HG03520 (cell line): Measurements from ENCODE around the gene HDAC4.

ENCODE experiments used
- ATAC-seq: cut with Tn5 transposase; IDR thresholded peaks from one replicate; pipeline ENCODE4 v1.9.1; 2021; ENCODE audit warnings: mild to moderate bottlenecking, moderate library complexity; ENCODE audit not compliant: unreplicated experiment

HDAC4 gene

GRCh38 chr2:239311132-239312040 lies 89.4 kb downstream of the HDAC4 start:
- no peak for ATAC-seq

- no peak for ATAC-seq
Measured at GRCh38 chr2:239310401-239311061, 90.3 kb downstream of the HDAC4 start.

- no peak for ATAC-seq
Measured at GRCh38 chr2:239309398-239310245, 91.2 kb downstream of the HDAC4 start.

GRCh38 chr2:239308661-239309397 lies 92.0 kb downstream of the HDAC4 start:
- no peak for ATAC-seq

GRCh38 chr2:239307921-239308613 lies 92.8 kb downstream of the HDAC4 start:
- ATAC-seq, result no peak

- ATAC-seq, result no peak
Measured at GRCh38 chr2:239307221-239307569, 93.6 kb downstream of the HDAC4 start.

- no peak for ATAC-seq
Measured at GRCh38 chr2:239306274-239307220, 94.3 kb downstream of the HDAC4 start.

- ATAC-seq, result no peak
Measured at GRCh38 chr2:239305771-239306170, 95.0 kb downstream of the HDAC4 start.

GRCh38 chr2:239305222-239305575 lies 95.6 kb downstream of the HDAC4 start:
- no peak for ATAC-seq

- no peak for ATAC-seq
Measured at GRCh38 chr2:239304533-239305221, 96.1 kb downstream of the HDAC4 start.

GRCh38 chr2:239303711-239304532 lies 96.9 kb downstream of the HDAC4 start:
- no peak for ATAC-seq

GRCh38 chr2:239302808-239303557 lies 97.8 kb downstream of the HDAC4 start:
- ATAC-seq, result no peak

GRCh38 chr2:239302083-239302807 lies 98.6 kb downstream of the HDAC4 start:
- no peak for ATAC-seq

- ATAC-seq, result no peak
Measured at GRCh38 chr2:239300871-239301735, 99.7 kb downstream of the HDAC4 start.

GRCh38 chr2:239300242-239300641 lies 100.6 kb downstream of the HDAC4 start:
- ATAC-seq, result no peak
